HEK293 (cell line): Measurements from ENCODE around the gene ARID5A.

Experiments
- CTCF ChIA-PET: fragments of 350-600 bp; formaldehyde crosslinking; extraction: SDS; loops from one replicate; lab custom pipeline; 2021; ENCODE audit warnings: antibody characterized with exemption; lab: Yijun Ruan, JAX
- POLR2A ChIA-PET: fragments of 300-600 bp; formaldehyde crosslinking; extraction: SDS; loops from one replicate; lab custom pipeline; 2020; ENCODE audit warnings: antibody characterized with exemption, inconsistent platforms; lab: Yijun Ruan, JAX
- H3K27ac ChIP-seq: fragments of 200-500 bp; sonication (Bioruptor generic); 2 replicates; pipeline ENCODE4 v1.5.1; 2014; ENCODE audit warnings: low read depth, low read length, control low read depth, inconsistent platforms; ENCODE audit errors: extremely low read depth
- H3K36me3 ChIP-seq, 2 experiments: fragments of 200-500 bp in 1 of 2; sonication (Bioruptor generic) in 1 of 2; 1 replicate in 1 of 2; 2 replicates in 1 of 2; pipeline ENCODE4 v1.5.1; 2014 to 2017; ENCODE audit warnings: inconsistent platforms in 2 of 2, low read length in 2 of 2; ENCODE audit not compliant: control insufficient read depth in 2 of 2, insufficient read depth in 1 of 2
- H3K4me1 ChIP-seq: fragments of 200-500 bp; sonication (Bioruptor generic); 2 replicates; pipeline ENCODE4 v1.5.1; 2014; ENCODE audit warnings: mild to moderate bottlenecking, low read length, inconsistent platforms; ENCODE audit not compliant: control insufficient read depth, insufficient read depth
- H3K4me3 ChIP-seq: 2 replicates; pipeline ENCODE4 v1.5.1; 2011; ENCODE audit warnings: low read depth, mild to moderate bottlenecking, control low read depth, low read length, moderate library complexity
- H3K9me3 ChIP-seq: fragments of 200-500 bp; sonication (Bioruptor generic); 2 replicates; pipeline ENCODE4 v1.5.1; 2014; ENCODE audit warnings: low read depth, low read length, inconsistent platforms; ENCODE audit not compliant: control insufficient read depth, insufficient read depth
- KLF1 ChIP-seq: fragments of 450-650 bp; formaldehyde crosslinking; IDR thresholded peaks from 2 replicates; pipeline ENCODE4 v1.5.1; 2016; ENCODE audit warnings: missing biosample characterization, missing genetic modification characterization
- KLF7 ChIP-seq: fragments of 450-650 bp; formaldehyde crosslinking; IDR thresholded peaks from 2 replicates; pipeline ENCODE4 v1.5.1; 2016; ENCODE audit warnings: missing biosample characterization, missing genetic modification characterization, borderline replicate concordance
- SP2 ChIP-seq: fragments of 450-650 bp; formaldehyde crosslinking; IDR thresholded peaks from 2 replicates; pipeline ENCODE4 v1.5.1; 2016; ENCODE audit warnings: missing biosample characterization, missing genetic modification characterization
- SP3 ChIP-seq: fragments of 450-650 bp; formaldehyde crosslinking; IDR thresholded peaks from 2 replicates; pipeline ENCODE4 v1.5.1; 2016; ENCODE audit warnings: missing biosample characterization, missing genetic modification characterization
- ZBTB17 ChIP-seq: fragments of 450-650 bp; formaldehyde crosslinking; IDR thresholded peaks from 2 replicates; pipeline ENCODE4 v1.5.1; 2016; ENCODE audit warnings: missing biosample characterization, missing genetic modification characterization
- ZBTB48 ChIP-seq: fragments of 450-650 bp; formaldehyde crosslinking; IDR thresholded peaks from 2 replicates; pipeline ENCODE4 v1.5.1; 2016; ENCODE audit warnings: missing biosample characterization, missing genetic modification characterization
- ZIC2 ChIP-seq: fragments of 450-650 bp; formaldehyde crosslinking; IDR thresholded peaks from 2 replicates; pipeline ENCODE4 v1.5.1; 2016; ENCODE audit warnings: missing biosample characterization, missing genetic modification characterization
- ZNF114 ChIP-seq: fragments of 450-650 bp; formaldehyde crosslinking; IDR thresholded peaks from 2 replicates; pipeline ENCODE4 v1.5.0; 2017; ENCODE audit warnings: missing biosample characterization, missing genetic modification characterization
- ZNF133 ChIP-seq: fragments of 450-650 bp; formaldehyde crosslinking; IDR thresholded peaks from 2 replicates; pipeline ENCODE4 v1.5.1; 2016; ENCODE audit warnings: missing biosample characterization, missing genetic modification characterization
- ZNF155 ChIP-seq: fragments of 450-650 bp; formaldehyde crosslinking; IDR thresholded peaks from 2 replicates; pipeline ENCODE4 v1.5.1; 2016; ENCODE audit warnings: missing biosample characterization, missing genetic modification characterization
- ZNF157 ChIP-seq: fragments of 450-650 bp; formaldehyde crosslinking; IDR thresholded peaks from 2 replicates; pipeline ENCODE4 v1.5.1; 2016; ENCODE audit warnings: missing biosample characterization, missing genetic modification characterization
- ZNF2 ChIP-seq: fragments of 450-650 bp; formaldehyde crosslinking; IDR thresholded peaks from 2 replicates; pipeline ENCODE4 v1.5.1; 2016; ENCODE audit warnings: missing biosample characterization, missing genetic modification characterization
- ZNF311 ChIP-seq: fragments of 450-650 bp; formaldehyde crosslinking; IDR thresholded peaks from 2 replicates; pipeline ENCODE4 v1.5.1; 2017; ENCODE audit warnings: missing biosample characterization, missing genetic modification characterization, borderline replicate concordance
- ZNF335 ChIP-seq: fragments of 450-650 bp; formaldehyde crosslinking; conservative IDR thresholded peaks from 2 replicates; pipeline ENCODE4 v1.5.1; 2016; ENCODE audit warnings: missing biosample characterization, missing genetic modification characterization
- ZNF341 ChIP-seq: fragments of 450-650 bp; formaldehyde crosslinking; IDR thresholded peaks from 2 replicates; pipeline ENCODE4; 2016; ENCODE audit warnings: low read depth, missing biosample characterization, missing genetic modification characterization
- ZNF37A ChIP-seq: fragments of 450-650 bp; IDR thresholded peaks from 2 replicates; pipeline ENCODE4 v1.5.1; 2018; ENCODE audit warnings: missing biosample characterization, missing genetic modification characterization
- ZNF394 ChIP-seq: fragments of 450-650 bp; formaldehyde crosslinking; IDR thresholded peaks from 2 replicates; pipeline ENCODE4 v1.5.1; 2016; ENCODE audit warnings: missing biosample characterization, missing genetic modification characterization, mild to moderate bottlenecking, moderate library complexity, borderline replicate concordance
- ZNF473 ChIP-seq: fragments of 450-650 bp; formaldehyde crosslinking; IDR thresholded peaks from 2 replicates; pipeline ENCODE4 v1.5.1; 2017; ENCODE audit warnings: missing biosample characterization, missing genetic modification characterization
- ZNF501 ChIP-seq: fragments of 450-650 bp; formaldehyde crosslinking; IDR thresholded peaks from 2 replicates; pipeline ENCODE4 v1.5.1; 2016; ENCODE audit warnings: missing biosample characterization, missing genetic modification characterization
- ZNF571 ChIP-seq: fragments of 450-650 bp; formaldehyde crosslinking; IDR thresholded peaks from 2 replicates; pipeline ENCODE4 v1.5.0; 2017; ENCODE audit warnings: missing biosample characterization, missing genetic modification characterization
- ZXDB ChIP-seq: fragments of 450-650 bp; formaldehyde crosslinking; IDR thresholded peaks from 2 replicates; pipeline ENCODE4 v1.5.1; 2016; ENCODE audit warnings: missing biosample characterization, missing genetic modification characterization
- TF ChIP-seq, protein P1 (sequence below): fragments of 450-650 bp; formaldehyde crosslinking; IDR thresholded peaks from 2 replicates; pipeline ENCODE4 v1.5.1; 2017; ENCODE audit warnings: missing biosample characterization, missing genetic modification characterization
- TF ChIP-seq, protein P2 (sequence below): fragments of 450-650 bp; formaldehyde crosslinking; IDR thresholded peaks from 2 replicates; pipeline ENCODE4 v1.5.1; 2016; ENCODE audit warnings: missing biosample characterization, missing genetic modification characterization

Gene ARID5A

DNA sequence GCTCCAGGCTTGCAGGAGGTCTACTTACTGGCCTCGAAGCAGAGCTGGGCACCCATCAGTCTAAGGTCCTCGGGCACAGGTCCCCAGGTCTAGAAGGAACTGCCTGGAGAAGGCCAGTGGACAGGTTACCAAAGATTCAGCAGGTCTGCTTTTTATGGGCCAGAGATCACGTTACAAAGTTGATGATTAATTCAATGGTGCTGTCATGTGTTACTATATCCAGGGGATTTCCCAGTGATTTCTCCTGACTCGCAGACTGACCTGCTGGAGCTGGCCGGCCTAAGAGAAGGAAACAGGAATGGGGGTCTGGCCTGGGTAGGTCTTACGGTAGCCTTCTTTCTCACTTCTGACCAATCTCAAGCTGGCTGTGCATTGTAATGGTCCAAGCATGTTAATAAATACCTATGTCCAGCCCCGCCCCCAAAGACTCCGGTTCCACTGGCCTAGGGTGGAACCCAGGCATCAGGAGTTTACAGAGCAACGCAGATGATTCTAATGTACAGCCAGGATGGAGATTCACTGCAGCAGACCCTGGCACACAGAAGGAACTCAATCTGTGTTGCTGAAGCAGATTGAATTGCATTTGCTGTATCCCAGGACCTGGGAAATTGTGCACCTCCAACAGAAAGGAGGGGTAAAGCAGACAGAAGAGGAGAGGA lies 31.2 kb upstream of the ARID5A start, which contains the start of gene NEURL3:
NEURL3 (minus strand) TSS at position 127 of the 659 bp plus-strand sequence; CDS start at position 56, 71 bp downstream.
- Histone ChIP-seq H3K36me3 (no peaks in the 10 kb centered on the region), H3K9me3 (no peaks in the 10 kb centered on the region), H3K27ac (no peak within 1 kb of the TSS), H3K4me3 (no peak within 1 kb of the TSS), H3K4me1 (no peaks in the 10 kb centered on the region)
- TF ChIP-seq ZNF473 (tag by site-specific recombination), result no peak
- no peak for TF ChIP-seq KLF1 (tag by site-specific recombination)
- no peak for TF ChIP-seq ZNF311 (tag by site-specific recombination)
- no peak for TF ChIP-seq ZBTB48
- no peak for TF ChIP-seq ZNF37A (tag by site-specific recombination)
- TF ChIP-seq ZNF571 (tag by site-specific recombination), result no peak
- TF ChIP-seq, protein P1, sequence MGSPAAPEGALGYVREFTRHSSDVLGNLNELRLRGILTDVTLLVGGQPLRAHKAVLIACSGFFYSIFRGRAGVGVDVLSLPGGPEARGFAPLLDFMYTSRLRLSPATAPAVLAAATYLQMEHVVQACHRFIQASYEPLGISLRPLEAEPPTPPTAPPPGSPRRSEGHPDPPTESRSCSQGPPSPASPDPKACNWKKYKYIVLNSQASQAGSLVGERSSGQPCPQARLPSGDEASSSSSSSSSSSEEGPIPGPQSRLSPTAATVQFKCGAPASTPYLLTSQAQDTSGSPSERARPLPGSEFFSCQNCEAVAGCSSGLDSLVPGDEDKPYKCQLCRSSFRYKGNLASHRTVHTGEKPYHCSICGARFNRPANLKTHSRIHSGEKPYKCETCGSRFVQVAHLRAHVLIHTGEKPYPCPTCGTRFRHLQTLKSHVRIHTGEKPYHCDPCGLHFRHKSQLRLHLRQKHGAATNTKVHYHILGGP, result no peak
- no peak for TF ChIP-seq ZNF114 (tag by site-specific recombination)
- 0 out of 2 replicates have a peak, but pooled peaks have one; percentile 16 for TF ChIP-seq SP3 (tag by site-specific recombination)
- no peak for TF ChIP-seq ZNF133 (tag by site-specific recombination)
- TF ChIP-seq ZNF335 (tag by site-specific recombination), result peak; percentile 33; the same call in 1 of the 2 replicates
- TF ChIP-seq ZNF155 (tag by site-specific recombination), result no peak
- TF ChIP-seq ZBTB17 (tag by site-specific recombination), result 0 out of 2 replicates have a peak, but pooled peaks have one; percentile 13
- no peak for TF ChIP-seq ZXDB (tag by site-specific recombination)
- TF ChIP-seq SP2 (tag by site-specific recombination), result no peak
- no peak for TF ChIP-seq ZIC2 (tag by site-specific recombination)
- TF ChIP-seq ZNF394 (tag by site-specific recombination), result no peak
- TF ChIP-seq, protein P2, sequence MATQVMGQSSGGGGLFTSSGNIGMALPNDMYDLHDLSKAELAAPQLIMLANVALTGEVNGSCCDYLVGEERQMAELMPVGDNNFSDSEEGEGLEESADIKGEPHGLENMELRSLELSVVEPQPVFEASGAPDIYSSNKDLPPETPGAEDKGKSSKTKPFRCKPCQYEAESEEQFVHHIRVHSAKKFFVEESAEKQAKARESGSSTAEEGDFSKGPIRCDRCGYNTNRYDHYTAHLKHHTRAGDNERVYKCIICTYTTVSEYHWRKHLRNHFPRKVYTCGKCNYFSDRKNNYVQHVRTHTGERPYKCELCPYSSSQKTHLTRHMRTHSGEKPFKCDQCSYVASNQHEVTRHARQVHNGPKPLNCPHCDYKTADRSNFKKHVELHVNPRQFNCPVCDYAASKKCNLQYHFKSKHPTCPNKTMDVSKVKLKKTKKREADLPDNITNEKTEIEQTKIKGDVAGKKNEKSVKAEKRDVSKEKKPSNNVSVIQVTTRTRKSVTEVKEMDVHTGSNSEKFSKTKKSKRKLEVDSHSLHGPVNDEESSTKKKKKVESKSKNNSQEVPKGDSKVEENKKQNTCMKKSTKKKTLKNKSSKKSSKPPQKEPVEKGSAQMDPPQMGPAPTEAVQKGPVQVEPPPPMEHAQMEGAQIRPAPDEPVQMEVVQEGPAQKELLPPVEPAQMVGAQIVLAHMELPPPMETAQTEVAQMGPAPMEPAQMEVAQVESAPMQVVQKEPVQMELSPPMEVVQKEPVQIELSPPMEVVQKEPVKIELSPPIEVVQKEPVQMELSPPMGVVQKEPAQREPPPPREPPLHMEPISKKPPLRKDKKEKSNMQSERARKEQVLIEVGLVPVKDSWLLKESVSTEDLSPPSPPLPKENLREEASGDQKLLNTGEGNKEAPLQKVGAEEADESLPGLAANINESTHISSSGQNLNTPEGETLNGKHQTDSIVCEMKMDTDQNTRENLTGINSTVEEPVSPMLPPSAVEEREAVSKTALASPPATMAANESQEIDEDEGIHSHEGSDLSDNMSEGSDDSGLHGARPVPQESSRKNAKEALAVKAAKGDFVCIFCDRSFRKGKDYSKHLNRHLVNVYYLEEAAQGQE (tag by site-specific recombination), result no peak
- no peak for TF ChIP-seq ZNF2
- no peak for TF ChIP-seq ZNF341 (tag by site-specific recombination)
- ChIA-PET CTCF (interaction anchor here (0.6 to 1.8 kb wide), 9 partner anchors 9 to 366 kb away, joined by 3 to 6 read pairs (median 3); no protein-coding TSS in a partner anchor), POLR2A (no interaction called here)

DNA sequence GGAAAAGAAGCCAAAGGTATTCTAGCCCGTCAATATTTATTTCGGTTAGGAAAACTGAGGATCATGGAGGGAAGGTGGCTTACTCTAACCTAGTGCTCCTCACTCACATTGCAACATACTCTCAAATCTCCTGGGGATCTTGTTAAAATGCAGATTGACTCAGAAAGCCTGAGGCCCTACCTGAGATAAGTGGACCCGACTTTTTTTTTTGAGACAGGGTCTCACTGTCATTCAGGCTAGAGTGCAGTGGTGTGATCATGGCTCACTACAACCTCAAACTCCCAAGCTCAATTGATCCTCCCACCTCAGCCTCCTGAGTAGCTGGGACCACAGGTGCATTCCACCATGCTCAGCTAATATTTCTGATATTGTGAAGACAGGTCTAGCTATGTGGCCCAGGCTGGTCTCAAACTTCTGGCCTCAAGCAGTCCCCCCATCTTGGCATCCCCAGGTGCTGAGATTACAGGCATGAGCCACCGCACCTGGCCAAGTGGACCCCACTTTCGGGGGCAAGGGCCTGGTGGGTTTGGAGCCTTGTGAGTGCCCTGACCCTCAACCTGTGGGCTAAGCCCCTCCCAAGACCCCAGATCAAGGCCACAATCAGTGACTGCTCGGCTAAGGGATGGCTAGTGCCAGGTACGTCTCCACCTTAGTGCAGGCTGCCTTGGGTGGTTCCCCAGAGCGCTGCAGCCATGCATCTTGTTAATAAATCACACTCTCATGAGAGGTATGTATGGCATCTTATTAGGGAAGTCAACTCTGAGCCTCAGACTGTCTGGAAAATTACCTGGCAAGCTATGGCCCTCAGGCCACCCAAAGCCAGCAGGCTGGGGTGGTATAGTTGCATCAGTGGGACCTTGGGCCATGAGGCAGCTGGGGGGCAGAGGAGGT lies 30.3 kb upstream of the ARID5A start:
- Histone ChIP-seq H3K27ac (no peak overlapping the region), H3K9me3 (no peaks in the 10 kb centered on the region), H3K36me3 (no peaks in the 10 kb centered on the region), H3K4me3 (no peak overlapping the region), H3K4me1 (no peaks in the 10 kb centered on the region)
- ChIA-PET CTCF (interaction anchor here (0.6 to 1.8 kb wide), 10 partner anchors 10 to 367 kb away, joined by 3 to 6 read pairs (median 3); no protein-coding TSS in a partner anchor), POLR2A (no interaction called here)
- TF ChIP-seq KLF7 (tag by site-specific recombination), result no peak
- TF ChIP-seq ZNF394 (tag by site-specific recombination), result no peak
- no peak for TF ChIP-seq ZNF501 (tag by site-specific recombination)
- no peak for TF ChIP-seq ZNF157 (tag by site-specific recombination)
- TF ChIP-seq SP3 (tag by site-specific recombination), result no peak
